Right lobe of liver (tissue), 4 donors: ENCODE results near the gene ACTR10.

Experiments
- POLR2A ChIP-seq: fragments of 450-650 bp; IDR thresholded peaks from one replicate; pipeline ENCODE4 v1.6.1; 2017; ENCODE audit warnings: antibody characterized with exemption, mild to moderate bottlenecking
- TF ChIP-seq, protein P1 (sequence below), 4 donors: fragments of 200-600 bp in 3 of 4; fragments of 450-650 bp in 1 of 4; IDR thresholded peaks; one replicate each; pipeline versions ENCODE4 v1.5.1 to v1.8.0; 2016 to 2022; ENCODE audit warnings: antibody characterized with exemption in 4 of 4, mild to moderate bottlenecking in 2 of 4
- donor health status: DM: no; HTN: no; CAD: no.
- donor health status: DM: no; HTN: no; CAD: no.
- donor health status: DM: no; HTN: yes; CAD: no.

DNA sequence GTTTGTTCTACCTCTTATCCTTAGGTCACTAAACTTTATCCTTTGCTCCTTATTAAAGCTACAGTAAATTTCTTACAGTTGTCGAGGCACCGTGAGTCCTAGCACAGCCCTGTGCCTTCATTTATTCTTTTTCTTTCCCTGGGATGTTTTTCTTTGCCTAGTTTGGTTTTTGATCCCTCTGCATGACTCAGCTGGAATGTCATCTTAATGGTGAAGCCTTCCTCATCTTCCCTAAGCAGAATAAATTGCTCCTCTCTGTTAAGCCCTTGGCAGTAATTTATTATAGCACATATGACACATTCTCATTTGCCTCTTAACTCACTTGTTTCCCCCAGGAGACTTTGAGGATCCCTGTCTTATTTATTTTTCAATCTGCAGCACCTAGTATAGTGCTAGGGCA lies 16.6 kb downstream of the ACTR10 start:
- TF ChIP-seq, protein P1, sequence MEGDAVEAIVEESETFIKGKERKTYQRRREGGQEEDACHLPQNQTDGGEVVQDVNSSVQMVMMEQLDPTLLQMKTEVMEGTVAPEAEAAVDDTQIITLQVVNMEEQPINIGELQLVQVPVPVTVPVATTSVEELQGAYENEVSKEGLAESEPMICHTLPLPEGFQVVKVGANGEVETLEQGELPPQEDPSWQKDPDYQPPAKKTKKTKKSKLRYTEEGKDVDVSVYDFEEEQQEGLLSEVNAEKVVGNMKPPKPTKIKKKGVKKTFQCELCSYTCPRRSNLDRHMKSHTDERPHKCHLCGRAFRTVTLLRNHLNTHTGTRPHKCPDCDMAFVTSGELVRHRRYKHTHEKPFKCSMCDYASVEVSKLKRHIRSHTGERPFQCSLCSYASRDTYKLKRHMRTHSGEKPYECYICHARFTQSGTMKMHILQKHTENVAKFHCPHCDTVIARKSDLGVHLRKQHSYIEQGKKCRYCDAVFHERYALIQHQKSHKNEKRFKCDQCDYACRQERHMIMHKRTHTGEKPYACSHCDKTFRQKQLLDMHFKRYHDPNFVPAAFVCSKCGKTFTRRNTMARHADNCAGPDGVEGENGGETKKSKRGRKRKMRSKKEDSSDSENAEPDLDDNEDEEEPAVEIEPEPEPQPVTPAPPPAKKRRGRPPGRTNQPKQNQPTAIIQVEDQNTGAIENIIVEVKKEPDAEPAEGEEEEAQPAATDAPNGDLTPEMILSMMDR (IDR thresholded peaks at IDR 0.05): no peak
- no peak for TF ChIP-seq POLR2A
